Measurements from ENCODE around the gene TGFBR3L. TPM values are rescaled to one million over a fixed set of nuclear protein-coding genes. Genes with fewer than 3 reads are reported as not detected.
"Not testable (repeated sequence)": the region's sequence is repeated elsewhere in the genome, so short reads cannot be mapped to it uniquely, and the experiment has no call there.

TGFBR3L gene
- total RNA-seq, 1 donor = 0.99 TPM

DNA sequence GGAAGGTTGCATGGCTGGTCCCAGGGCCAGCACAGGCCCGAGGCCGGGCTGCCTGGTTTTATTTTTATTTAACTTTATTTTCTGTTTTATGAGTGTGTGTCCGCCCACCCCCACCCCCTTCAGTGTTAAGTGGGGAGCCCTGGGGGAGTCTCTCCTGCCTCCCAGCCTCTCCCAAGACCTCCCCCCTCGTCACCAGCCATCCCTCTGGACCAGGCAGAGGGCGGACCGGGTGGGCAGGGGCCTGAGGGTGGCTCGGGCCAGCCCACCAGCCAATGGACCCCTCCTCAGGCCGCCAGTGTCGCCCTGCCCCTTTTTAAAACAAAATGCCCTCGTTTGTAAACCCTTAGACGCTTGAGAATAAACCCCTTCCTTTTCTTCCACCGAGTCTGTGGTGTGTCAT, 531 bp upstream of the TGFBR3L start:
- no peak for DNase-seq (ENCODE audit: low read depth)
- TF ChIP-seq, protein P1, sequence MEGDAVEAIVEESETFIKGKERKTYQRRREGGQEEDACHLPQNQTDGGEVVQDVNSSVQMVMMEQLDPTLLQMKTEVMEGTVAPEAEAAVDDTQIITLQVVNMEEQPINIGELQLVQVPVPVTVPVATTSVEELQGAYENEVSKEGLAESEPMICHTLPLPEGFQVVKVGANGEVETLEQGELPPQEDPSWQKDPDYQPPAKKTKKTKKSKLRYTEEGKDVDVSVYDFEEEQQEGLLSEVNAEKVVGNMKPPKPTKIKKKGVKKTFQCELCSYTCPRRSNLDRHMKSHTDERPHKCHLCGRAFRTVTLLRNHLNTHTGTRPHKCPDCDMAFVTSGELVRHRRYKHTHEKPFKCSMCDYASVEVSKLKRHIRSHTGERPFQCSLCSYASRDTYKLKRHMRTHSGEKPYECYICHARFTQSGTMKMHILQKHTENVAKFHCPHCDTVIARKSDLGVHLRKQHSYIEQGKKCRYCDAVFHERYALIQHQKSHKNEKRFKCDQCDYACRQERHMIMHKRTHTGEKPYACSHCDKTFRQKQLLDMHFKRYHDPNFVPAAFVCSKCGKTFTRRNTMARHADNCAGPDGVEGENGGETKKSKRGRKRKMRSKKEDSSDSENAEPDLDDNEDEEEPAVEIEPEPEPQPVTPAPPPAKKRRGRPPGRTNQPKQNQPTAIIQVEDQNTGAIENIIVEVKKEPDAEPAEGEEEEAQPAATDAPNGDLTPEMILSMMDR (IDR thresholded peaks at IDR 0.05; ENCODE audit: insufficient read depth, low read length) = no peak
- no peak overlapping the region for H3K4me3 ChIP-seq (ENCODE audit: low read depth, low read length)

GRCh38 chr19:7915250-7916102, 846 bp downstream of the TGFBR3L start:
- no peak for DNase-seq (ENCODE audit: low read depth)
- TF ChIP-seq, protein P1 (IDR thresholded peaks at IDR 0.05; ENCODE audit: insufficient read depth, low read length) = no peak
- no peak overlapping the region for H3K4me3 ChIP-seq (ENCODE audit: low read depth, low read length)

- H3K4me3 ChIP-seq (ENCODE audit: low read depth, low read length) = peak overlapping the region; percentile 47
- no peak for DNase-seq (ENCODE audit: low read depth)
- TF ChIP-seq, protein P1 (IDR thresholded peaks at IDR 0.05; ENCODE audit: insufficient read depth, low read length) = no peak
These were observed 1.7 kb downstream of the TGFBR3L start for GRCh38 chr19:7916103-7916954.

- no peak for DNase-seq (ENCODE audit: low read depth)
- TF ChIP-seq, protein P1 (IDR thresholded peaks at IDR 0.05; ENCODE audit: insufficient read depth, low read length) = no peak
- H3K4me3 ChIP-seq (ENCODE audit: low read depth, low read length) = peak overlapping the region; percentile 47
These were observed 2.3 kb downstream of the TGFBR3L start for GRCh38 chr19:7916955-7917266.

GRCh38 chr19:7917267-7918061, 2.8 kb downstream of the TGFBR3L start:
- peak; percentile 45 for DNase-seq (ENCODE audit: low read depth)
- TF ChIP-seq, protein P1 (IDR thresholded peaks at IDR 0.05; ENCODE audit: insufficient read depth, low read length) = peak; percentile 63
- peak overlapping the region; percentile 47 for H3K4me3 ChIP-seq (ENCODE audit: low read depth, low read length)

GRCh38 chr19:7918062-7918614, 3.5 kb downstream of the TGFBR3L start:
- DNase-seq (ENCODE audit: low read depth) = not testable (repeated sequence)
- H3K4me3 ChIP-seq (ENCODE audit: low read depth, low read length) = peak overlapping the region; percentile 14
